GM12878 (cell line): Measurements from ENCODE around the gene KEL.

Source experiments
- BCL11A ChIP-seq: IDR thresholded peaks from 2 replicates; pipeline ENCODE4 v1.6.1; 2011; ENCODE audit warnings: low read depth, low read length
- ELK1 ChIP-seq: IDR thresholded peaks from 2 replicates; pipeline ENCODE4 v1.6.1; 2012; ENCODE audit warnings: low read depth, low read length, improper control_type of control experiment
- POLR2A ChIP-seq: IDR thresholded peaks from 2 replicates; pipeline ENCODE4 v1.6.1; 2011; ENCODE audit warnings: low read depth, mild to moderate bottlenecking, low read length
- ZBTB40 ChIP-seq: fragments of 450-650 bp; IDR thresholded peaks from 2 replicates; pipeline ENCODE4 v1.6.1; 2016; ENCODE audit warnings: mild to moderate bottlenecking, moderate library complexity, borderline replicate concordance
- TF ChIP-seq, protein P1 (sequence below), 3 experiments: IDR thresholded peaks in 2 of 3; conservative IDR thresholded peaks in 1 of 3; 2 replicates each; pipeline ENCODE4 v1.5.1; 2011; ENCODE audit warnings: low read depth in 3 of 3, low read length in 3 of 3, mild to moderate bottlenecking in 3 of 3, control low read depth in 2 of 3, moderate library complexity in 2 of 3, inconsistent platforms in 1 of 3, mixed read lengths in 1 of 3; ENCODE audit not compliant: control insufficient read depth in 2 of 3, insufficient read depth in 1 of 3; ENCODE audit errors: extremely low read depth in 1 of 3

- TF ChIP-seq, protein P1, sequence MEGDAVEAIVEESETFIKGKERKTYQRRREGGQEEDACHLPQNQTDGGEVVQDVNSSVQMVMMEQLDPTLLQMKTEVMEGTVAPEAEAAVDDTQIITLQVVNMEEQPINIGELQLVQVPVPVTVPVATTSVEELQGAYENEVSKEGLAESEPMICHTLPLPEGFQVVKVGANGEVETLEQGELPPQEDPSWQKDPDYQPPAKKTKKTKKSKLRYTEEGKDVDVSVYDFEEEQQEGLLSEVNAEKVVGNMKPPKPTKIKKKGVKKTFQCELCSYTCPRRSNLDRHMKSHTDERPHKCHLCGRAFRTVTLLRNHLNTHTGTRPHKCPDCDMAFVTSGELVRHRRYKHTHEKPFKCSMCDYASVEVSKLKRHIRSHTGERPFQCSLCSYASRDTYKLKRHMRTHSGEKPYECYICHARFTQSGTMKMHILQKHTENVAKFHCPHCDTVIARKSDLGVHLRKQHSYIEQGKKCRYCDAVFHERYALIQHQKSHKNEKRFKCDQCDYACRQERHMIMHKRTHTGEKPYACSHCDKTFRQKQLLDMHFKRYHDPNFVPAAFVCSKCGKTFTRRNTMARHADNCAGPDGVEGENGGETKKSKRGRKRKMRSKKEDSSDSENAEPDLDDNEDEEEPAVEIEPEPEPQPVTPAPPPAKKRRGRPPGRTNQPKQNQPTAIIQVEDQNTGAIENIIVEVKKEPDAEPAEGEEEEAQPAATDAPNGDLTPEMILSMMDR (IDR thresholded peaks at IDR 0.05 in 2 of 3, conservative IDR thresholded peaks at IDR 0.05 in 1 of 3; ENCODE audit: control insufficient read depth in 2 of 3, extremely low read depth in 1 of 3, insufficient read depth in 1 of 3, low read depth in 3 of 3, low read length in 3 of 3): no peak
- TF ChIP-seq BCL11A: no peak
- no peak for TF ChIP-seq ELK1
- TF ChIP-seq POLR2A: no peak
- no peak for TF ChIP-seq ZBTB40
Observed at GRCh38 chr7:142930126-142930730, 31.9 kb downstream of the KEL start.
